CD14-positive monocyte (primary cell): ENCODE data around the gene ST6GALNAC3. TPM values are rescaled to one million over a fixed set of nuclear protein-coding genes. Genes with fewer than 3 reads are reported as not detected.

Source experiments
- DNase-seq, 3 donors: peaks; one replicate each; pipeline ENCODE4 v3.0.0-alpha.2; 2011 to 2022
- H2AFZ ChIP-seq: 2 replicates; pipeline ENCODE4 v1.6.0; 2012; ENCODE audit warnings: mild to moderate bottlenecking, low read depth, low read length, inconsistent platforms; ENCODE audit not compliant: insufficient read depth, poor library complexity, severe bottlenecking
- H3K27ac ChIP-seq, 2 donors: 1 replicate in 1 of 2; 2 replicates in 1 of 2; pipeline ENCODE4 v1.5.1; 2012 to 2013; ENCODE audit warnings: low read length in 2 of 2, control low read depth in 1 of 2, inconsistent platforms in 1 of 2, low read depth in 1 of 2, mild to moderate bottlenecking in 1 of 2
- H3K27me3 ChIP-seq, 2 donors: one replicate each; pipeline versions ENCODE4 v1.6.0 to v1.6.1; 2011 to 2013; ENCODE audit warnings: low read length in 2 of 2; ENCODE audit not compliant: control insufficient read depth in 2 of 2, insufficient read depth in 2 of 2
- H3K36me3 ChIP-seq, 2 donors: replicated peaks in 1 of 2; 1 replicate in 1 of 2; 2 replicates in 1 of 2; pipeline versions ENCODE4 v1.5.1 to v1.6.1; 2012 to 2013; ENCODE audit warnings: low read length in 2 of 2, control low read depth in 1 of 2, inconsistent platforms in 1 of 2, mild to moderate bottlenecking in 1 of 2; ENCODE audit not compliant: insufficient read depth in 2 of 2, control insufficient read depth in 1 of 2
- H3K4me1 ChIP-seq, 2 donors: 1 replicate in 1 of 2; 2 replicates in 1 of 2; pipeline versions ENCODE4 v1.5.1 to v1.6.1; 2012 to 2013; ENCODE audit warnings: low read length in 2 of 2, control low read depth in 1 of 2, inconsistent platforms in 1 of 2, mild to moderate bottlenecking in 1 of 2, moderate library complexity in 1 of 2; ENCODE audit not compliant: insufficient read depth in 2 of 2, control insufficient read depth in 1 of 2
- H3K4me2 ChIP-seq: replicated peaks from 2 replicates; pipeline ENCODE3; 2012; ENCODE audit warnings: low read length, moderate library complexity, mild to moderate bottlenecking; ENCODE audit not compliant: poor library complexity, severe bottlenecking; ENCODE audit errors: extremely low read depth
- H3K4me3 ChIP-seq, 3 experiments: fragments of 200-600 bp in 1 of 3; sonication (generic) in 1 of 3; replicated peaks in 1 of 3; 1 replicate in 2 of 3; 2 replicates in 1 of 3; pipeline ENCODE4 v1.5.1; 2011 to 2013; ENCODE audit warnings: low read length in 3 of 3, mild to moderate bottlenecking in 3 of 3, control low read depth in 2 of 3, low read depth in 2 of 3, inconsistent platforms in 1 of 3, moderate library complexity in 1 of 3
- H3K79me2 ChIP-seq: 2 replicates; pipeline ENCODE4 v1.6.0; 2012; ENCODE audit warnings: mild to moderate bottlenecking, control low read depth, inconsistent platforms, low read length, moderate library complexity; ENCODE audit not compliant: insufficient read depth
- H3K9ac ChIP-seq: 2 replicates; pipeline ENCODE4 v1.6.0; 2017; ENCODE audit warnings: low read length, mild to moderate bottlenecking; ENCODE audit not compliant: insufficient read depth, poor library complexity, severe bottlenecking
- H3K9me3 ChIP-seq, 2 donors: replicated peaks in 1 of 2; 1 replicate in 1 of 2; 2 replicates in 1 of 2; pipeline versions ENCODE4 v1.5.1 to v1.6.1; 2012 to 2013; ENCODE audit warnings: low read length in 2 of 2, control low read depth in 1 of 2; ENCODE audit not compliant: control insufficient read depth in 1 of 2, insufficient read depth in 1 of 2
- H4K20me1 ChIP-seq: 2 replicates; pipeline ENCODE4 v1.6.0; 2012; ENCODE audit warnings: mild to moderate bottlenecking, low read length, control low read depth, moderate library complexity; ENCODE audit not compliant: insufficient read depth
- H3K27ac Mint-ChIP-seq, 7 donors: one replicate each; pipeline ENCODE4 v1.8.0; 2020; ENCODE audit warnings: mild to moderate bottlenecking in 7 of 7, mixed read lengths in 7 of 7, moderate library complexity in 6 of 7, inconsistent platforms in 2 of 7
- H3K27me3 Mint-ChIP-seq, 3 donors: one replicate each; pipeline ENCODE4 v1.8.0; 2021 to 2022; ENCODE audit warnings: low read depth in 3 of 3, mild to moderate bottlenecking in 3 of 3, mixed read lengths in 3 of 3, moderate library complexity in 3 of 3, inconsistent platforms in 1 of 3
- H3K36me3 Mint-ChIP-seq, 2 donors: one replicate each; pipeline ENCODE4 v1.8.0; 2020; ENCODE audit warnings: mixed read lengths in 2 of 2, inconsistent platforms in 1 of 2, mild to moderate bottlenecking in 1 of 2
- H3K4me1 Mint-ChIP-seq: one replicate; pipeline ENCODE4 v1.8.0; 2020; ENCODE audit warnings: mild to moderate bottlenecking, mixed read lengths
- H3K4me3 Mint-ChIP-seq, 2 donors: one replicate each; pipeline ENCODE4 v1.8.0; 2020; ENCODE audit warnings: mild to moderate bottlenecking in 2 of 2, mixed read lengths in 2 of 2, moderate library complexity in 1 of 2
- H3K9me3 Mint-ChIP-seq, 7 donors: one replicate each; pipeline ENCODE4 v1.8.0; 2020 to 2022; ENCODE audit warnings: mixed read lengths in 7 of 7, mild to moderate bottlenecking in 6 of 7, moderate library complexity in 6 of 7, inconsistent platforms in 2 of 7
- WGBS: methylation state at CpG from one replicate; pipeline ENCODE4 v1.1.5; 2013; ENCODE audit warnings: missing lambda C conversion rate; ENCODE audit not compliant: insufficient coverage; 5-methylcytosine and 5-hydroxymethylcytosine counted together
- intact Hi-C, 2 donors: fragments of 100-400 bp; cut with micrococcal nuclease; formaldehyde crosslinking; loops; one replicate each; pipeline versions ENCODE4 v1.15.0 to v1.15.1; 2023
- polyA plus RNA-seq, 3 donors: library from polyadenylated mRNA; depleted of rRNA in 1 of 3; unstranded in 2 of 3; stranded (reverse) in 1 of 3; fragments of 300-500 nt in 2 of 3; fragments of >200 nt in 1 of 3; fragmentation: Illumina TruSeq in 2 of 3; gene quantifications; 1 replicate in 2 of 3; 2 replicates in 1 of 3; pipeline ENCODE4 v1.2.3, GENCODE V29; 2012 to 2021
- TF ChIP-seq, protein P1 (sequence below): fragments of 200-600 bp; IDR thresholded peaks from one replicate; pipeline ENCODE4 v1.8.0; 2022; ENCODE audit warnings: antibody characterized with exemption, mild to moderate bottlenecking

ST6GALNAC3 gene
- polyA plus RNA-seq, 3 donors, result 6.5 to 9.2 (median 7.6) TPM

DNA sequence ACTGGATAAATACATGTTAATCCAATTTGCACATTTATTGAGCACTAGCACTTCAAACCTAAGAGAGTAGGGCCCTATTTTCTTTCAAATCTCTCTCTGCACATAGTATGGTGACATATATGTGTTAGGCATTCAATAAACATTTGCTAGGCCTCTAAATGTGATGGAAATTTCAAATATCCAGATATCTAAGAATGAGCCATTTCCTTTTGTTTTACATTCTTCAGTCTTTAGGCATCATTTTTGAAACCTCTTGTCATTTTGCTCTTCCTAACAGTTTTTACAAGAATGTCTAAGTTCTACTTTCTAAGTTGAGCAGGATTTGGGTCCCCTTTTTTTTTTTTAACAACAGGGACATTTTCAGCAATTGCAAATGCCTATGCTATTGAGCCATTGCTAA is 397.0 kb downstream of the ST6GALNAC3 start:
- Mint-ChIP-seq H3K9me3 (peaks cover 0 to 7% (median 4%) of the 10 kb centered on the region in 7 donors), H3K4me1 (no peaks in the 10 kb centered on the region)

DNA sequence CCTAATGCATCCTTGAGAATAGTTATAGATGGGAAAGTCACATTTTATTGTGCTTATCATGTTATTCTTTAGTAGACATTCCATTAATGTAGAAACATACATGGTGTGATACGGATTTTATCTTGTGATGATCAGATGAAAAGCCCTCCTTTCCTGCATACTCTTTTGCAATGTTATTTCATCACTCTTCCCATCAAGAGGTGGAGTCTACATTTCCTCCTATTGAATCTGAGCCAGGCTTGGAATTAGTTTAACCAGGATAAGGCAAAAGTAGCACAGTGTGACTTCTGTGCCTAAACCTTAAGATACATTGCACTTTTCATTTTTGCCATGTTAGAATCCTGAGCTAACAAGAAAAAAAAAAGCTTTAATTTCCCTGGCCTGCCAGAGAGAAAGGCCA is 399.0 kb downstream of the ST6GALNAC3 start:
- Histone ChIP-seq H3K4me3 (no peak overlapping the region), H3K27me3 (no peaks in the 10 kb centered on the region)

More for the DNA sequence above, 397.0 kb downstream of the ST6GALNAC3 start:
- H3K4me1 ChIP-seq, result no peaks in the 10 kb centered on the region
- H3K4me3 Mint-ChIP-seq, result no peak overlapping the region
- no peak overlapping the region for H3K4me2 ChIP-seq
- TF ChIP-seq, protein P1, sequence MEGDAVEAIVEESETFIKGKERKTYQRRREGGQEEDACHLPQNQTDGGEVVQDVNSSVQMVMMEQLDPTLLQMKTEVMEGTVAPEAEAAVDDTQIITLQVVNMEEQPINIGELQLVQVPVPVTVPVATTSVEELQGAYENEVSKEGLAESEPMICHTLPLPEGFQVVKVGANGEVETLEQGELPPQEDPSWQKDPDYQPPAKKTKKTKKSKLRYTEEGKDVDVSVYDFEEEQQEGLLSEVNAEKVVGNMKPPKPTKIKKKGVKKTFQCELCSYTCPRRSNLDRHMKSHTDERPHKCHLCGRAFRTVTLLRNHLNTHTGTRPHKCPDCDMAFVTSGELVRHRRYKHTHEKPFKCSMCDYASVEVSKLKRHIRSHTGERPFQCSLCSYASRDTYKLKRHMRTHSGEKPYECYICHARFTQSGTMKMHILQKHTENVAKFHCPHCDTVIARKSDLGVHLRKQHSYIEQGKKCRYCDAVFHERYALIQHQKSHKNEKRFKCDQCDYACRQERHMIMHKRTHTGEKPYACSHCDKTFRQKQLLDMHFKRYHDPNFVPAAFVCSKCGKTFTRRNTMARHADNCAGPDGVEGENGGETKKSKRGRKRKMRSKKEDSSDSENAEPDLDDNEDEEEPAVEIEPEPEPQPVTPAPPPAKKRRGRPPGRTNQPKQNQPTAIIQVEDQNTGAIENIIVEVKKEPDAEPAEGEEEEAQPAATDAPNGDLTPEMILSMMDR, result no peak
- H3K27ac ChIP-seq, result no peak overlapping the region
- H3K27me3 Mint-ChIP-seq, result peaks cover 0 to 2% (median 0%) of the 10 kb centered on the region in 3 donors
- H3K9me3 ChIP-seq, result no peaks in the 10 kb centered on the region
- H4K20me1 ChIP-seq, result no peaks in the 10 kb centered on the region
- intact Hi-C loops, result no loop called here
- H3K79me2 ChIP-seq, result no peaks in the 10 kb centered on the region
- H3K27me3 ChIP-seq, result no peaks in the 10 kb centered on the region
- no peak overlapping the region for H3K27ac Mint-ChIP-seq
- no peak overlapping the region for H3K4me3 ChIP-seq
- no peaks in the 10 kb centered on the region for H3K36me3 ChIP-seq
- H3K9ac ChIP-seq, result no peak overlapping the region
- no peak overlapping the region for H2AFZ ChIP-seq
- no peaks in the 10 kb centered on the region for H3K36me3 Mint-ChIP-seq
- no peak for DNase-seq

More for the DNA sequence above, 399.0 kb downstream of the ST6GALNAC3 start:
- TF ChIP-seq, protein P1, result no peak
- Histone ChIP-seq H3K9me3 (no peaks in the 10 kb centered on the region), H3K9ac (no peak overlapping the region), H3K36me3 (no peaks in the 10 kb centered on the region), H3K27ac (no peak overlapping the region), H2AFZ (no peak overlapping the region), H4K20me1 (no peaks in the 10 kb centered on the region), H3K79me2 (no peaks in the 10 kb centered on the region), H3K4me2 (no peak overlapping the region), H3K4me1 (no peaks in the 10 kb centered on the region)
- Mint-ChIP-seq H3K4me3 (no peak overlapping the region), H3K9me3 (peaks cover 0 to 6% (median 4%) of the 10 kb centered on the region in 7 donors), H3K27me3 (no peaks in the 10 kb centered on the region), H3K36me3 (no peaks in the 10 kb centered on the region), H3K27ac (no peak overlapping the region), H3K4me1 (no peaks in the 10 kb centered on the region)
- no peak for DNase-seq
- no CpG with 5 or more reads among the region's 1 CpG for WGBS
- intact Hi-C loops, result no loop called here
